Body of pancreas (tissue), 4 donors: ENCODE measurements around the gene IL1R2.

ENCODE experiments used
- POLR2A ChIP-seq, 3 donors: fragments of 450-650 bp; IDR thresholded peaks; one replicate each; pipeline ENCODE4 v1.6.1; 2016; ENCODE audit warnings: antibody characterized with exemption in 3 of 3, mild to moderate bottlenecking in 2 of 3
- TF ChIP-seq, protein P1 (sequence below), 7 experiments: fragments of 450-650 bp in 4 of 7; fragments of 200-600 bp in 3 of 7; sonication (generic) in 3 of 7; IDR thresholded peaks; one replicate each; pipeline ENCODE4 v1.5.1; 2016 to 2019; ENCODE audit warnings: antibody characterized with exemption in 7 of 7

GRCh38 chr2:102064679-102065674 is 73.2 kb downstream of the IL1R2 start:
- TF ChIP-seq POLR2A (IDR thresholded peaks at IDR 0.05) = no peak
- TF ChIP-seq, protein P1, sequence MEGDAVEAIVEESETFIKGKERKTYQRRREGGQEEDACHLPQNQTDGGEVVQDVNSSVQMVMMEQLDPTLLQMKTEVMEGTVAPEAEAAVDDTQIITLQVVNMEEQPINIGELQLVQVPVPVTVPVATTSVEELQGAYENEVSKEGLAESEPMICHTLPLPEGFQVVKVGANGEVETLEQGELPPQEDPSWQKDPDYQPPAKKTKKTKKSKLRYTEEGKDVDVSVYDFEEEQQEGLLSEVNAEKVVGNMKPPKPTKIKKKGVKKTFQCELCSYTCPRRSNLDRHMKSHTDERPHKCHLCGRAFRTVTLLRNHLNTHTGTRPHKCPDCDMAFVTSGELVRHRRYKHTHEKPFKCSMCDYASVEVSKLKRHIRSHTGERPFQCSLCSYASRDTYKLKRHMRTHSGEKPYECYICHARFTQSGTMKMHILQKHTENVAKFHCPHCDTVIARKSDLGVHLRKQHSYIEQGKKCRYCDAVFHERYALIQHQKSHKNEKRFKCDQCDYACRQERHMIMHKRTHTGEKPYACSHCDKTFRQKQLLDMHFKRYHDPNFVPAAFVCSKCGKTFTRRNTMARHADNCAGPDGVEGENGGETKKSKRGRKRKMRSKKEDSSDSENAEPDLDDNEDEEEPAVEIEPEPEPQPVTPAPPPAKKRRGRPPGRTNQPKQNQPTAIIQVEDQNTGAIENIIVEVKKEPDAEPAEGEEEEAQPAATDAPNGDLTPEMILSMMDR (IDR thresholded peaks at IDR 0.05) = no peak
